MCF 10A (cell line): ENCODE results near the gene SNAP25. TPM values are rescaled to one million over a fixed set of nuclear protein-coding genes. Genes with fewer than 3 reads are reported as not detected.

Experiments used
- BruUV-seq: library from RNA; stranded (reverse); fragments of 400-500 nt; replicated peaks from 2 replicates; lab custom pipeline; 2021; lab: Mats Ljungman, UMichigan
- CTCF ChIA-PET: fragments of 300-600 bp; sonication (Branson Sonifier 250); formaldehyde crosslinking; extraction: SDS; loops from one replicate; lab custom pipeline; 2021; ENCODE audit warnings: antibody characterized with exemption, inconsistent platforms; lab: Yijun Ruan, JAX
- POLR2A ChIA-PET: fragments of 300-600, 350-650 bp; sonication (Branson Sonifier 250); formaldehyde crosslinking; extraction: SDS; loops from one replicate; lab custom pipeline; 2020; ENCODE audit warnings: antibody characterized with exemption, inconsistent platforms; lab: Yijun Ruan, JAX
- DNase-seq: peaks from one replicate; pipeline ENCODE4 v3.0.0-alpha.2; 2018; ENCODE audit not compliant: unreplicated experiment
- H3K27ac Mint-ChIP-seq: one replicate; pipeline ENCODE4 v1.8.0; 2022; ENCODE audit warnings: mild to moderate bottlenecking, low read depth, mixed read lengths; ENCODE audit not compliant: unreplicated experiment
- H3K27me3 Mint-ChIP-seq: one replicate; pipeline ENCODE4 v1.8.0; 2022; ENCODE audit warnings: mixed read lengths; ENCODE audit not compliant: insufficient read depth, unreplicated experiment
- H3K36me3 Mint-ChIP-seq: one replicate; pipeline ENCODE4 v1.8.0; 2022; ENCODE audit warnings: mild to moderate bottlenecking, moderate library complexity, mixed read lengths; ENCODE audit not compliant: insufficient read depth, unreplicated experiment
- H3K4me1 Mint-ChIP-seq: one replicate; pipeline ENCODE4 v1.8.0; 2022; ENCODE audit warnings: mixed read lengths; ENCODE audit not compliant: insufficient read depth, unreplicated experiment
- H3K4me3 Mint-ChIP-seq: one replicate; pipeline ENCODE4 v1.8.0; 2022; ENCODE audit warnings: mild to moderate bottlenecking, moderate library complexity, mixed read lengths; ENCODE audit not compliant: unreplicated experiment
- H3K9me3 Mint-ChIP-seq: one replicate; pipeline ENCODE4 v1.8.0; 2022; ENCODE audit warnings: mixed read lengths; ENCODE audit not compliant: unreplicated experiment
- CTCF ChIP-seq: fragments of 200-600 bp; IDR thresholded peaks from one replicate; pipeline ENCODE4 v1.8.0; 2022; ENCODE audit warnings: antibody characterized with exemption, mild to moderate bottlenecking; ENCODE audit not compliant: unreplicated experiment
- intact Hi-C: fragments of 100-400 bp; cut with micrococcal nuclease; formaldehyde crosslinking; loops from 2 replicates; pipeline ENCODE4 v1.14.1; 2022
- total RNA-seq: library from RNA; stranded (reverse); gene quantifications from 2 replicates; pipeline ENCODE4 v1.2.3, GENCODE V29; 2022

SNAP25 gene
- total RNA-seq, 1 experiment from 2014 or later: not detected

- Mint-ChIP-seq H3K36me3 (no peaks in the 10 kb centered on the region), H3K4me1 (no peaks in the 10 kb centered on the region), H3K27me3 (peaks cover 11% of the 10 kb centered on the region), H3K9me3 (no peaks in the 10 kb centered on the region), H3K4me3 (no peak overlapping the region), H3K27ac (no peak overlapping the region)
- no peak for TF ChIP-seq CTCF
- CTCF ChIA-PET: no interaction called here
- intact Hi-C loops: no loop called here
- no peak for DNase-seq
- POLR2A ChIA-PET: interaction anchor here (0.6 kb wide), 1 partner anchor 9 kb away, joined by 4 read pairs; no protein-coding TSS in a partner anchor
- no TSS peak for BruUV-seq
Measured at GRCh38 chr20:10268636-10269035, 50.0 kb downstream of the SNAP25 start.

- Mint-ChIP-seq H3K4me3 (no peak overlapping the region), H3K4me1 (no peaks in the 10 kb centered on the region), H3K9me3 (no peaks in the 10 kb centered on the region), H3K27ac (no peak overlapping the region), H3K36me3 (no peaks in the 10 kb centered on the region), H3K27me3 (peaks cover 11% of the 10 kb centered on the region)
- ChIA-PET CTCF (interaction anchor here (0.6 kb wide), 1 partner anchor 356 kb away, joined by 3 read pairs; no protein-coding TSS in a partner anchor), POLR2A (interaction anchor here (1.2 kb wide), 1 partner anchor 22 kb away, joined by 3 read pairs; no protein-coding TSS in a partner anchor)
- no peak for DNase-seq
- no TSS peak for BruUV-seq
- intact Hi-C loops: no loop called here
- TF ChIP-seq CTCF: no peak
Measured at GRCh38 chr20:10270630-10271029, 52.0 kb downstream of the SNAP25 start.

GRCh38 chr20:10271494-10272219, 53.0 kb downstream of the SNAP25 start:
- Mint-ChIP-seq H3K36me3 (no peaks in the 10 kb centered on the region), H3K4me3 (no peak overlapping the region), H3K4me1 (no peaks in the 10 kb centered on the region), H3K9me3 (no peaks in the 10 kb centered on the region), H3K27ac (no peak overlapping the region), H3K27me3 (peaks cover 11% of the 10 kb centered on the region)
- ChIA-PET POLR2A (no interaction called here), CTCF (interaction anchor here (0.6 kb wide), 3 partner anchors 78 to 1553 kb away, joined by 3 to 4 read pairs (median 3); no protein-coding TSS in a partner anchor)
- TF ChIP-seq CTCF: no peak
- intact Hi-C loops: no loop called here
- BruUV-seq: no TSS peak
- DNase-seq: no peak

- intact Hi-C loops: no loop called here
- Mint-ChIP-seq H3K36me3 (no peaks in the 10 kb centered on the region), H3K27me3 (no peaks in the 10 kb centered on the region), H3K4me3 (no peak overlapping the region), H3K9me3 (no peaks in the 10 kb centered on the region), H3K4me1 (peaks cover 13% of the 10 kb centered on the region), H3K27ac (no peak overlapping the region)
- DNase-seq: no peak
- CTCF ChIA-PET: no interaction called here
- POLR2A ChIA-PET: no interaction called here
- TF ChIP-seq CTCF: no peak
- no TSS peak for BruUV-seq
Measured at GRCh38 chr20:10276878-10277580, 58.4 kb downstream of the SNAP25 start.
